HCT116 (cell line): ENCODE data around the gene POLR3F. TPM values are rescaled to one million over a fixed set of nuclear protein-coding genes. Genes with fewer than 3 reads are reported as not detected.

Experiments used
- ATAC-seq: fragments of 200-7000 bp; cut with Tn5 transposase; 2 replicates; pipeline ENCODE4 v1.9.1; 2020; ENCODE audit warnings: mild to moderate bottlenecking, moderate library complexity
- BruUV-seq: library from RNA; stranded (reverse); fragments of 400-500 nt; replicated peaks from 2 replicates; lab custom pipeline; 2021; lab: Mats Ljungman, UMichigan
- CTCF ChIA-PET: fragments of 300-600 bp; sonication (Branson Sonifier 250); formaldehyde crosslinking; loops from one replicate; lab custom pipeline; 2021; ENCODE audit warnings: antibody characterized with exemption; lab: Charles Lee
- POLR2A ChIA-PET: fragments of 300-600, 350-600 bp; sonication (Branson Sonifier 250); formaldehyde crosslinking; loops from one replicate; lab custom pipeline; 2021; ENCODE audit warnings: antibody characterized with exemption; lab: Charles Lee
- RAD21 ChIA-PET, 2 experiments: fragments of 300-600 bp; sonication (Branson Sonifier 250); formaldehyde crosslinking; loops; one replicate each; lab custom pipeline; 2023; ENCODE audit warnings: low total read pairs in 2 of 2; ENCODE audit not compliant: uncharacterized antibody in 2 of 2, unreplicated experiment in 2 of 2, low non-redundant PET in 1 of 2; lab: Charles Lee
- DNase-seq: peaks from one replicate; pipeline ENCODE4 v3.0.0-alpha.2; 2010; ENCODE audit warnings: low read depth, low spot score
- H2AFZ ChIP-seq: fragments of 200-600 bp; shearing (Covaris generic), sonication (generic); 2 replicates; pipeline ENCODE4 v1.6.1; 2017; ENCODE audit warnings: low read depth, mixed run types, mixed read lengths, antibody characterized with exemption, low read length; ENCODE audit not compliant: poor library complexity, severe bottlenecking
- H3K27ac ChIP-seq: 2 replicates; pipeline ENCODE4 v1.5.1; 2012; ENCODE audit warnings: low read depth, low read length
- H3K27me3 ChIP-seq: fragments of 200-600 bp; sonication (generic); 2 replicates; pipeline ENCODE4 v1.6.1; 2016; ENCODE audit warnings: mixed run types, low read length, mixed read lengths; ENCODE audit not compliant: insufficient read depth
- H3K36me3 ChIP-seq, 2 experiments: fragments of 200-500 bp in 1 of 2; fragments of 200-600 bp in 1 of 2; sonication (Bioruptor generic) in 1 of 2; sonication (generic) in 1 of 2; 2 replicates each; pipeline versions ENCODE4 v1.5.1 to v1.6.1; 2014 to 2016; ENCODE audit warnings: low read length in 2 of 2, inconsistent platforms in 1 of 2, mixed read lengths in 1 of 2, mixed run types in 1 of 2; ENCODE audit not compliant: insufficient read depth in 2 of 2, control insufficient read depth in 1 of 2
- H3K4me1 ChIP-seq, 2 experiments: fragments of 200-600 bp in 1 of 2; sonication (generic) in 1 of 2; 2 replicates each; pipeline versions ENCODE4 v1.5.1 to v1.6.1; 2012 to 2017; ENCODE audit warnings: low read length in 2 of 2, inconsistent platforms in 1 of 2, mild to moderate bottlenecking in 1 of 2, mixed read lengths in 1 of 2, mixed run types in 1 of 2, moderate library complexity in 1 of 2; ENCODE audit not compliant: insufficient read depth in 2 of 2, control insufficient read depth in 1 of 2
- H3K4me2 ChIP-seq: fragments of 200-600 bp; sonication (generic); 2 replicates; pipeline ENCODE4 v1.6.1; 2017; ENCODE audit warnings: mixed run types, low read length, mixed read lengths
- H3K4me3 ChIP-seq, 2 experiments: fragments of 200-600 bp in 1 of 2; sonication (generic) in 1 of 2; replicated peaks in 1 of 2; 2 replicates each; pipeline ENCODE4 v1.5.1; 2011 to 2016; ENCODE audit warnings: low read length in 2 of 2, control low read depth in 1 of 2, low read depth in 1 of 2, mild to moderate bottlenecking in 1 of 2, mixed read lengths in 1 of 2, mixed run types in 1 of 2
- H3K79me2 ChIP-seq: fragments of 200-600 bp; sonication (generic); 2 replicates; pipeline ENCODE4 v1.6.1; 2017; ENCODE audit warnings: mild to moderate bottlenecking, mixed run types, low read length, moderate library complexity, mixed read lengths; ENCODE audit not compliant: insufficient read depth
- H3K9ac ChIP-seq: fragments of 200-600 bp; sonication (generic); 2 replicates; pipeline ENCODE4 v1.6.1; 2016; ENCODE audit warnings: low read length, mixed read lengths
- H3K9me2 ChIP-seq: fragments of 200-600 bp; sonication (generic), shearing (Covaris generic); 2 replicates; pipeline ENCODE4 v1.6.1; 2017; ENCODE audit warnings: mixed run types, mild to moderate bottlenecking, moderate library complexity; ENCODE audit not compliant: insufficient read depth
- H3K9me3 ChIP-seq, 2 experiments: fragments of 200-500 bp in 1 of 2; fragments of 200-600 bp in 1 of 2; sonication (Bioruptor generic) in 1 of 2; sonication (generic) in 1 of 2; 2 replicates each; pipeline ENCODE4 v1.6.1; 2014 to 2017; ENCODE audit warnings: low read length in 2 of 2, mixed read lengths in 2 of 2, inconsistent platforms in 1 of 2, low read depth in 1 of 2, mild to moderate bottlenecking in 1 of 2, mixed run types in 1 of 2, moderate library complexity in 1 of 2; ENCODE audit not compliant: control insufficient read depth in 1 of 2, insufficient read depth in 1 of 2
- H4K20me1 ChIP-seq: fragments of 200-600 bp; sonication (generic), shearing (Covaris generic); 2 replicates; pipeline ENCODE4 v1.6.1; 2017; ENCODE audit warnings: mixed run types, mild to moderate bottlenecking, moderate library complexity; ENCODE audit not compliant: insufficient read depth
- ATF3 ChIP-seq: IDR thresholded peaks from 2 replicates; pipeline ENCODE4 v1.6.1; 2012
- CEBPB ChIP-seq: IDR thresholded peaks from 2 replicates; pipeline ENCODE4 v1.6.1; 2012; ENCODE audit warnings: low read depth
- CTCF ChIP-seq, 3 experiments: fragments of 200-600 bp in 1 of 3; sonication (generic) in 1 of 3; IDR thresholded peaks in 2 of 3; conservative IDR thresholded peaks in 1 of 3; 2 replicates each; pipeline ENCODE4 v1.5.1; 2012 to 2017; ENCODE audit warnings: low read depth in 2 of 3, low read length in 2 of 3, antibody characterized with exemption in 1 of 3, borderline replicate concordance in 1 of 3, control low read depth in 1 of 3, mild to moderate bottlenecking in 1 of 3, mixed read lengths in 1 of 3, mixed run types in 1 of 3, moderate library complexity in 1 of 3; ENCODE audit not compliant: insufficient read depth in 1 of 3
- EGR1 ChIP-seq: IDR thresholded peaks from 2 replicates; pipeline ENCODE4 v1.6.1; 2012; ENCODE audit warnings: low read depth
- ELF1 ChIP-seq: IDR thresholded peaks from 2 replicates; pipeline ENCODE4 v1.6.1; 2012; ENCODE audit warnings: low read depth, borderline replicate concordance
- EZH2 ChIP-seq: fragments of 200-600 bp; sonication (generic); IDR thresholded peaks from 2 replicates; pipeline ENCODE4 v1.6.1; 2017; ENCODE audit warnings: antibody characterized with exemption, mixed run types
- EZH2phosphoT487 ChIP-seq: fragments of 200-600 bp; IDR thresholded peaks from 2 replicates; pipeline ENCODE4 v1.6.1; 2018; ENCODE audit warnings: antibody characterized with exemption, borderline replicate concordance
- JUND ChIP-seq: IDR thresholded peaks from 2 replicates; pipeline ENCODE4 v1.6.1; 2012
- MAX ChIP-seq: IDR thresholded peaks from 2 replicates; pipeline ENCODE4 v1.6.1; 2012
- POLR2A ChIP-seq: IDR thresholded peaks from 2 replicates; pipeline ENCODE4 v1.7.0; 2011; ENCODE audit warnings: borderline replicate concordance; ENCODE audit not compliant: insufficient read depth, insufficient read length; ENCODE audit errors: extremely low read depth
- POLR2AphosphoS5 ChIP-seq: IDR thresholded peaks from 2 replicates; pipeline ENCODE4 v1.6.1; 2011; ENCODE audit warnings: mild to moderate bottlenecking, low read depth, low read length, moderate library complexity
- RAD21 ChIP-seq: IDR thresholded peaks from 2 replicates; pipeline ENCODE4 v1.6.1; 2012; ENCODE audit warnings: low read depth, mild to moderate bottlenecking
- REST ChIP-seq: IDR thresholded peaks from 2 replicates; pipeline ENCODE4 v1.6.1; 2012; ENCODE audit warnings: low read depth
- SIN3A ChIP-seq: IDR thresholded peaks from 2 replicates; pipeline ENCODE4 v1.6.1; 2012; ENCODE audit warnings: low read depth
- ZBTB33 ChIP-seq: IDR thresholded peaks from 2 replicates; pipeline ENCODE4 v1.6.1; 2011; ENCODE audit warnings: mild to moderate bottlenecking, low read length, moderate library complexity; ENCODE audit not compliant: insufficient replicate concordance; ENCODE audit errors: extremely low read depth
- ZFX ChIP-seq: fragments of 450-650 bp; IDR thresholded peaks from 2 replicates; pipeline ENCODE4 v1.6.1; 2017
- intact Hi-C: fragments of 100-400 bp; cut with micrococcal nuclease; formaldehyde crosslinking; loops from 2 replicates; pipeline ENCODE4 v1.10.0; 2022
- total RNA-seq: library from RNA; stranded (reverse); gene quantifications from one replicate; pipeline ENCODE4 v1.2.1, GENCODE V29; 2021; ENCODE audit not compliant: unreplicated experiment

POLR3F gene
- total RNA-seq, 1 experiment from 2014 or later: 11.4 TPM

- ChIA-PET RAD21 (no interaction called here), POLR2A (no interaction called here), CTCF (no interaction called here)
- DNase-seq (no peak), ATAC-seq (no peak)
- no peaks in the 10 kb centered on the region for H4K20me1 ChIP-seq
- no peak overlapping the region for H3K9ac ChIP-seq
- peaks cover 56 to 60% of the 10 kb centered on the region in 2 experiments for H3K36me3 ChIP-seq
- no TSS peak for BruUV-seq
- no peaks in the 10 kb centered on the region for H3K9me3 ChIP-seq
- intact Hi-C loops: no loop called here
- peaks cover 5 to 11% of the 10 kb centered on the region in 2 experiments; a peak in 3 of 4 replicates for H3K4me1 ChIP-seq
- H3K4me3 ChIP-seq: no peak overlapping the region
- no peaks in the 10 kb centered on the region for H3K27me3 ChIP-seq
- TF ChIP-seq POLR2AphosphoS5 (no peak), CEBPB (no peak), ATF3 (no peak), SIN3A (no peak), EGR1 (no peak), ELF1 (no peak), CTCF (IDR thresholded peaks at IDR 0.05 in 2 of 3, conservative IDR thresholded peaks at IDR 0.05 in 1 of 3; ENCODE audit: borderline replicate concordance in 1 of 3, insufficient read depth in 1 of 3, low read depth in 2 of 3, low read length in 2 of 3) (no peak), REST (no peak), POLR2A (no peak), ZBTB33 (no peak), ZFX (no peak), JUND (no peak), EZH2 (no peak), MAX (no peak), RAD21 (no peak), EZH2phosphoT487 (no peak)
- H3K4me2 ChIP-seq: no peak overlapping the region
- H3K9me2 ChIP-seq: no peaks in the 10 kb centered on the region
- no peak overlapping the region for H3K27ac ChIP-seq
- H3K79me2 ChIP-seq: no peaks in the 10 kb centered on the region
- H2AFZ ChIP-seq: no peak overlapping the region
Observed at GRCh38 chr20:18527836-18528235, 60.6 kb downstream of the POLR3F start.
